OCI-M1 (cell line): ENCODE results near the gene ARHGAP8.

Experiments used
- DNase-seq: peaks from one replicate; lab custom pipeline; 2025; lab: John Stamatoyannopoulos, UW

The ARHGAP8 gene

GRCh38 chr22:44726439-44726838, 25.9 kb upstream of the ARHGAP8 start:
- no peak for DNase-seq

DNA sequence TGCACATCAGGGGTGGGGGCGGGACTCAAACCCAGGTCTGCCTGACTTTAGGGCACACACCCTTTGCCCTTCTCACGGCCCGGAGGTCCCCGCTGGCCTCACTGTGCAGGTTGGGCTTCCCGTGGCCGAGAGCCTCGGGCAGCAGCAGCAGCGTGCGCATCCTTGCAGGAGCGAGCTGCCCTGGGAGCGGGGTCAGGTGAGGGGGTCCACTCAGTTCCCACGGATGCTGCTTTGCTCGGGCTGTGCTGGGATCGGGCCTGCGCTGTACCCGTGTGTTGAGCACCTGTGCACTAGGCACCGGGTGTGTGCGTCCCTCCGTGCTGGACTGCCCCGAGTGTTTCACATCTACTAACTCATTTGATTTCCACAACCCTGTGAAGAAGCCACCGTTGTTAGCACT, 25.2 kb upstream of the ARHGAP8 start:
- no peak for DNase-seq

DNA sequence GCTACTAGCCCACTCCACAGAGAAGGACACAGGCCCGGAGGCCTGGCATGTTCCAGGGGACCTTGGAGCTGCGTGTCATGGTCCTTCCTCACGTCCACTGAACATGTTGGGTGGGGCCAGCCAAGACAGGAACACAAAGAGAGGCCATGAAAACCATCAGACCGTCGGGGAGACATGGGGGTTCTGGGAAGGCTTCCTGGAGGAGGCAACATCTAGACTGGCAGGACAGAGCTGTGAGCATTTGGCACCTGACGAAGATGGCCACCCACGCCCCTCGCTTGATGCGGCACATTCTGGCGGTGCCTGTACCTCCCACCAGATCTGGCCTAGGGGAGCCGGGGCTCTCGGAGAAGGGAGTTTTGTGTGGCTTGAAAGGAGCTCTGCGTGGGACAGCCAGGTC, 24.7 kb upstream of the ARHGAP8 start:
- DNase-seq, result no peak

DNA sequence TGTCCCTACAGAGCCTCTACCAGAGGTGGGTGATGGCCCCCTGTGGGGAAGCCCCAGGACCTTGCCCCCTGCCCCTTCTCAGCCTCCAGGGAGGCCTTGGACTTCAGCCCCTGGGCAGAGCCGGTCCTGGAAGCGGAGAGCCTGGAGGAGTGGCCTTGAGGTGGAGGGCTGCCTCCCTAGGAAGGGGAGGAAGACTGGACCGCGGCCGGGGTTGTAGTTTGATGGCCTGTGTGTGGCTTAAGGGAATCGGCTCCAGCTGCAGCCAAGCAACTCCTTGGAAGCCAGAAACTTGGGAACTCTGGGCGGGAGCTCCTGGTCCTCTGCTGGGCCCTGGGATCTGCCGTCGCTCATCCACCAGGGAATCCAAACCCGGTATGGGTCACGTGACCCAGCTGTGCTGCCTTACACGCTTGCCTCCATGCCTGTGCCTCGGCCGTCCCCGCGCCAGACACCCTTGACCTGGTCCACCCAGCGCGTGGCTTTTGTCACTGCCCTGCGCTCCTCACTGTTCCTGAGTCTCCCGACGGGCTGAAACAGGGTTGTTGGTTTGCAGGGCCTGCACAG, 23.5 kb upstream of the ARHGAP8 start:
- DNase-seq, result no peak

DNA sequence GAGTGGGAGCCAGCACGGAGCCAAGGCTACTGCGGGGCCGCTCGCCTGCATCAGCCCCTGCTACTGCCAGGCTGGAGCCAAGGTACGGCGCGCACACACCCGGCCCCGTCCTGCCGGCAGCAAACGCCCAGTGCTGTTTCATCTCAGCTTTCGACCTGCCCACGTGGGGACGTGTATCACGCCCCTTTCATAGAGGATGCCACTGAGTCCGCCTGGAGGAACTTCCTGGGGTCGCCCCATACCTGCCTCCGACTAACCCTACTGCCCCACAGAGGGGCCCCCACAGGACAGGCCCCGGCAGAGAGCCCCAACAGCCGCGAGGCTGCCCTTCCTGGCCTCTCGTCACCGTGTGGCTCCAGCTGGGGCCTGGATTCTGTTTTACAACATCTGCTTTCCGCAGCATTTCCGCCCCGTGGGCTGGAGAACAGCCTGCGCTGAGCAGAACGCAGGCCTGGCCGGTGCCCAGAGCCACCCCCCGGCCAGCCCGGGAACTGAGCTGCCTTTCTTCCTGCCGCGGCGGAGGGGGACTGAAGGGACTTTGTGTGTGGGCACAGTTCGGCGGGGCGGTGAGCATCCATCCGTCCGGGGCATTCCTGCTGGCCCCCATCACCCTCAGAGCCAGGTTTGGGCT, 22.9 kb upstream of the ARHGAP8 start:
- no peak for DNase-seq

DNA sequence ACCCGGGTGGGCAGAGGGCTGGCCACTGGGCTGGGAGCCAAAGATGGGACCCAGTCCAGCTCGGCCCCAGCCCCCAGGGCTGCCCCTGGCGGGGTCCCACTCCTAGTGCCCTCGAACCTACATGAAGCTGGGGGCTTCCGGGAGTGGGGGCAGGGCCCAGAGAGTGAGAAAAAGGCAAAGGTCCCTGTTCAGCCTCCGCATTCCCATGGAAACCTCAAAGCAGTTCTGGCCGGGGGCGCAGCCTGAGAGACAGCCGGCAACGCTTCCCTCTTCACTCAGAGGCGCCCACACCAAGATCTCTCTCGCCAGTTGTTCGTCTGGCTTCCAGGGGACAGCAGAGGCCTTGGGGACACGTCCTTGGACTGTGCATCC, 22.4 kb upstream of the ARHGAP8 start:
- no peak for DNase-seq

GRCh38 chr22:44730490-44731356, 21.7 kb upstream of the ARHGAP8 start:
- DNase-seq, result no peak

DNA sequence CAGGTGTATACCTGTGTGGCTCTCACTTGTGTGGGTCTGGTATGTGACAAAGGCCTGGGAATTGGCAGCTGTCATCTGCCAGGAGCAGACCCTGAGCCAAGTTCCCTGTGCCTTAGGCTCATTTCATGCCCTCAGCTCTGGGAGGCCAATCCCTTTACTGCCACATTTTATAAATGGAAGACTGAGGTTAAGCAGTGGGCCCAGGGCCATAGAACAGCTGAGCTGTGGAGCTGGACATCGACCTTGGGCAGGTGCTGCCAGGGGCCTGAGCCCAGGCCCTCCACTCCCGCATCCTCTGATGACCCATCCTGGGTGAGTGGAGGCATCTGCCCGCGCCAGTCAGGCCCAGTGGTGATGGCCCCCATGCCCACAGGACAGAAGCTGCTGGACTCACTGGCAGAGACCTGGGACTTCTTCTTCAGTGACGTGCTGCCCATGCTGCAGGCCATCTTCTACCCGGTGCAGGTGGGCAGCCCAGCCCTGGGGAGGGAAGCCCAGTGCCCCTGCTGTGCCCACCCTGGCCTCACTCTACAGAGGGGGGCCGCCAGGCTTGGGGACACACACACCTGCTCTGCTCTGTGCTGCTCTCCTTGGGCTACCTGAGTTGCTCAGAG, 20.9 kb upstream of the ARHGAP8 start:
- no peak for DNase-seq

GRCh38 chr22:44732017-44732561, 20.3 kb upstream of the ARHGAP8 start:
- no peak for DNase-seq

DNA sequence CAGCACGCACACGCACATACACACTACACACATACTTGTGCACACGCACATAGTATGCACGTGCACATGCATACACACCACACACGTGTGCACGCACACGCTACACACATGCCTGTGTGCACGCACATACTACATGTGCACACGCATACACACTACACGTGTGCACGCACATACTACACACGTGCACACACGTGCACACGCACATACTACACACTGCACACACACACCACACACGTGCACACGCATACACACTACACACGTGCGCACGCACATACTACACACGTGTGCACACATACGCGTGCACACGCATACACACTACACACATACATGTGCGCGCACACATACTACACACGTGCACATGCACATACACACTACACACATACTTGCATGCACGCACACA, 19.7 kb upstream of the ARHGAP8 start:
- no peak for DNase-seq

GRCh38 chr22:44733426-44734106, 18.8 kb upstream of the ARHGAP8 start:
- DNase-seq, result no peak

GRCh38 chr22:44734278-44734677, 18.1 kb upstream of the ARHGAP8 start:
- DNase-seq, result no peak

GRCh38 chr22:44734801-44735517, 17.4 kb upstream of the ARHGAP8 start:
- DNase-seq, result no peak

DNA sequence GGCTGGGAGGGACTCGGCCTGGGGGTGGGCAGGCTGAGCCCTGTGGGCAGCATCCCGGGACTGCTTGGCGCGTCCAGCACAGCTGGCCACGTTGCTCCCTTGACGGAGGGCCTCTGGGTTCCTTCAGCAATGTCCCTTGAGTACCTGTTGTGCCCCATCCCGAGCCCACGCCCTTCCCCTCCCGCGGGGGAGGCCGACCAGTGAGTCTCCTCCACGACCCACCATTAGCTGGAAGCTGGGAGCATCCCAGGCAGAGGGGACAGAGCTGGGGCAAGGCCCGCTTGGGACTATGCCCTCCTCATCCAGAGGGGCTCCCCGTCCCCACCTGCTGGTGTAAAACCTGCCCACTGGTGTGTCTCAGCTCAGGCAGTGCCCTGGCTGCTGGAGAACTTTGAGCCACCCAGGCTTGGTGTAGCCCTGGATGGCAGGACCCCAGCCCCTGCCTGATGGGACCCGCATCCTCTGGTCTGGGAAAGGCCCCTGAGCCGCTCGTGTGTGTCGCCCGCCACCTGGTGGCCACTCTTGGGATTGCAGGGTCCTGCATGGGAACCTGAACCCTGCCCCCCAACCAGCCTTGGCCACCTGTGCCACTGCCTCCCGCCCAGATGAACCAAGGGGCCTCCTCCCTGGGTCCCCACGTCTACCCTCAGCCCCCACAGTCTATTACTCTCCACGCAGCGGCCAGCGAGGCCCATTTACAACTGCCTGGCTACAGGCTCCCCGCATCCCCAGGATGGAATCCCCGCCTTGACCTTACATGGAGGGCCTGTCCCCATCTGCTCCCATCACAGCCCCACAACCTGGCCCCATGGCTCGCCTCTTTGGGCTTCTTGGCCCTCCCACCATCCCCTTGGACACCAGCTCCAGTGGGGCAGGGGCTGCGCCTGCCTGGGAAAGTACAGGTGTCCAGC, 16.6 kb upstream of the ARHGAP8 start:
- DNase-seq, result peak; percentile 71

GRCh38 chr22:44736581-44737405, 15.6 kb upstream of the ARHGAP8 start:
- no peak for DNase-seq

GRCh38 chr22:44737406-44738346, 14.7 kb upstream of the ARHGAP8 start:
- no peak for DNase-seq

DNA sequence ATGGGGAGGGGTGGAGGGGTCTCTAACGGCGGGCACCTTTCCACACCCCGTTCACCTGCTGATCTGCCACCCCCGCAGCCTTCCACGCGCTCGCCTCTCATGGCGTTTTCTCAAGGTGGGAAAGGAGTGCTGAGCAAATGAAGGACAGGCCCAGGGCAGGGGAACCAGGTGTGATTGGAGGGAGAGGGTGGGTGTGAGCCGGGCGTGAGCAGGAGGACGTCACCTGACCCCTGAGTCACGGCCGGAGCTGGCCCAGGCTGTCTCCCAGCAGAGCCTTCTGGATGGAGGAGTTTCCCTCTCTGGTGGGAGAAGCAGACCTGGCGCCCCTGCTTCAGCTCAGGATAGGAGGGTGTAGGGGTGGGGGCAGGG, 14.0 kb upstream of the ARHGAP8 start:
- DNase-seq, result no peak

GRCh38 chr22:44739024-44739423, 13.4 kb upstream of the ARHGAP8 start:
- DNase-seq, result no peak
